KOPT-K1 (cell line): Measurements from ENCODE around the gene SPTB.

ENCODE experiments used
- H3K27ac ChIP-seq: fragments of 200-600 bp; sonication (generic); 2 replicates; pipeline ENCODE4 v1.5.1; 2016; ENCODE audit warnings: antibody characterized with exemption, mild to moderate bottlenecking, low read depth, low read length; ENCODE audit not compliant: poor library complexity, severe bottlenecking
- H3K36me3 ChIP-seq: fragments of 200-600 bp; sonication (generic); 2 replicates; pipeline ENCODE4 v1.5.1; 2017; ENCODE audit warnings: antibody characterized with exemption, mild to moderate bottlenecking, low read length, moderate library complexity; ENCODE audit not compliant: insufficient read depth
- H3K9me3 ChIP-seq: fragments of 200-600 bp; sonication (generic); 2 replicates; pipeline ENCODE4 v1.5.1; 2017; ENCODE audit warnings: antibody characterized with exemption, low read length, mild to moderate bottlenecking; ENCODE audit not compliant: insufficient read depth, poor library complexity, severe bottlenecking

SPTB gene

DNA sequence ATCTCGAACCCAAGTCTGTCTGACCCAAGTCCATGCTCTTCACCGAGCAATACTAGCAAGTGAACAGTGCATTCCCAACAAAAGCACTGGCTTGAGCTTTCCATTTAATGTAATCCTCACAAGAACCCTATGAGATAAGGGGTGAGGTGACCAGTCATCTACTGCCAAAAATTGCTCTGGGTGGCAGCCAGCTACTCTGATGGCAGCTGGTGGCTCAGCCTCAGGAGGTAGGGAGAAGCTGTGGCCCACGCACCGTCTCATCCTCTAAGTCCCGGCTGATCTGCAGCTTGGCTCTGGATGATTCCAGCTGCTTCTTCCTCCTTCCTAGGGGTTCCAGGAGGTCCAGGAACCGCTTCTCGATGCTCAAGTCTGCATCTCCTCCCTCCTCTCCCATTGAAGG, 100.2 kb downstream of the SPTB start:
- H3K27ac ChIP-seq: no peak overlapping the region

GRCh38 chr14:64778104-64778754, 101.5 kb downstream of the SPTB start:
- H3K27ac ChIP-seq: no peak overlapping the region

More for the DNA sequence above, 100.2 kb downstream of the SPTB start:
- H3K36me3 ChIP-seq: no peaks in the 10 kb centered on the region
- H3K9me3 ChIP-seq: no peaks in the 10 kb centered on the region

DNA sequence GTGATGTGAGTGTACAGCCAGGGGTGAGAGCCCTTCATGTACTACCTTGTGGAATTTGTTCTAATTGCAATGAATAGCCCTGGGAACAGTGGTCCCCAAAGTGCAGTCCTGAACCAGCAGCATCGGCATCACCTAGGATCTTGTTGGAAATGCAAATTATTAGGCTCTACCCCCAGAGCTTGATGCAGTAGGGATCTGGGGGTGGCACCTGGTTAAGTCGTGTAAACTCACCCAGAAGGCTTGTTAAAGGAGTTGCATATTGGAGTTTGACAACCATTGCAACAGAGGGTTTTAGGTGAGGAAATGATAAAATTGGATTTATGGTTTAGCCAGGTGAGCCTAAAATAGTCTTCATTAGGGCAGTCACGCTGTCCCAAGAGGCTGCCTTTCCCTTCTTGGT, 102.2 kb downstream of the SPTB start:
- H3K27ac ChIP-seq: no peak overlapping the region

More at GRCh38 chr14:64778104-64778754, 101.5 kb downstream of the SPTB start:
- H3K36me3 ChIP-seq: no peaks in the 10 kb centered on the region
- H3K9me3 ChIP-seq: no peaks in the 10 kb centered on the region

DNA sequence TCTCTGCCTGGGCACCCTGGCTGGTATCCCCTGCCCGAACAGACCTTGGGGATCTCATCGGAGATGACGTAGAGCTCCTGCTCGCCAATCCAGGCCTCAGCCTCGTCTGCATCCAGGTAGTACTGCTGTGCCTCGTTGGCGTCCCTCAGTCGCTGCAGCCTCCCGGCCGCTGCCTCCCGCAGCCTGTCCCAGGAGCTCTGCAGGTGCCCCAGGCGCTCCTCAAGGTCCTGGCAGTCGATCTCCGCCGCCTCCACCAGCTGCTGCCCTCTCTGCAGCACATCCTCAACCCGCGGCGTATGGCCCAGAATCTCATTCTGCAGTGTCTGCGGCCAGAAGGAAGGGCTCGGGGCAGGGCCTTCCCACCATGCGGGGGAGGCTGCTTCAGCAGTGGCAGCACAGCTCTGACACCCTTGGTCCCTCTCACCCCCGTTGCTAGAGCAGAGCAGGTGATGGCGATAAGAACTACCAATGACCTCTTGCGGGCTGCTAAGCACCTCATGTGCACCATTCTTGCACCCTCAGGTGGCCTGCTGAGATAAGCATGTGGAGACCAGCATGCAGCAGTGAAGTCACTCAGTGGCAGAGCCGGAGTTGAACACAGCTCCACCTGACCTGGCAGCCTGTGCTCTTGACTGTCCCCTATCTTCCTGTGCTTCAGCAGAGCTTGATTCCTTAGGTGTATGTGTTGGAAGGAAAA, 104.5 kb downstream of the SPTB start:
- Histone ChIP-seq H3K27ac (no peak overlapping the region), H3K9me3 (no peaks in the 10 kb centered on the region), H3K36me3 (no peaks in the 10 kb centered on the region)

More for the DNA sequence above, 102.2 kb downstream of the SPTB start:
- no peaks in the 10 kb centered on the region for H3K36me3 ChIP-seq
- H3K9me3 ChIP-seq: no peaks in the 10 kb centered on the region

DNA sequence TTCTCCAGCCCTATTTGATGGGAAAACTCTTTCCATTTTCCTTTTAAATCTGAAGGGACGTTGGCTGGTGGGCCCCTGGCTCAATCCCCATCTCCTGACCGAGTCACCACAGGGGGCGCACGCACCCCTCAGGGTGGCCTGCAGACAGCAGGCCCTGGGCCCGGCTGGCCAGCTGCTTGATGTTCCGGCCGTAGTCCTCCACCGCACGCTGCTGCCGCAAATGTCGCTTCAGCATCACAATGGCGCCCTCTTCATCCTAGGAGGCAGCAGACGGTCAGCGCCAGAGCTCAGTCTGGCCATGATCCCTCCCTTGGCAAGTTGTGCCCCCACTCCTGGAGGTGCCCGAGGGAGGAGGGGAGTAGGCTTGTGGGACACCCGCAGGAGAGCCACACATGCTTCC, 105.4 kb downstream of the SPTB start:
- Histone ChIP-seq H3K27ac (no peak overlapping the region), H3K36me3 (no peaks in the 10 kb centered on the region), H3K9me3 (no peaks in the 10 kb centered on the region)

- H3K9me3 ChIP-seq: no peaks in the 10 kb centered on the region
- no peaks in the 10 kb centered on the region for H3K36me3 ChIP-seq
- no peak overlapping the region for H3K27ac ChIP-seq
Measured at GRCh38 chr14:64773577-64773976, 106.1 kb downstream of the SPTB start.

- no peak overlapping the region for H3K27ac ChIP-seq
- no peaks in the 10 kb centered on the region for H3K9me3 ChIP-seq
- no peaks in the 10 kb centered on the region for H3K36me3 ChIP-seq
Measured at GRCh38 chr14:64773046-64773445, 106.7 kb downstream of the SPTB start.

- no peaks in the 10 kb centered on the region for H3K36me3 ChIP-seq
- no peaks in the 10 kb centered on the region for H3K9me3 ChIP-seq
- no peak overlapping the region for H3K27ac ChIP-seq
Measured at GRCh38 chr14:64772397-64772950, 107.2 kb downstream of the SPTB start.

GRCh38 chr14:64771161-64771560, 108.5 kb downstream of the SPTB start:
- Histone ChIP-seq H3K36me3 (no peaks in the 10 kb centered on the region), H3K9me3 (no peaks in the 10 kb centered on the region), H3K27ac (no peak overlapping the region)

- Histone ChIP-seq H3K36me3 (no peaks in the 10 kb centered on the region), H3K9me3 (no peaks in the 10 kb centered on the region), H3K27ac (no peak overlapping the region)
Measured at GRCh38 chr14:64770751-64771150, 109.0 kb downstream of the SPTB start.

- Histone ChIP-seq H3K9me3 (no peaks in the 10 kb centered on the region), H3K27ac (no peak overlapping the region), H3K36me3 (no peaks in the 10 kb centered on the region)
Measured at GRCh38 chr14:64769096-64770020, 110.3 kb downstream of the SPTB start.

DNA sequence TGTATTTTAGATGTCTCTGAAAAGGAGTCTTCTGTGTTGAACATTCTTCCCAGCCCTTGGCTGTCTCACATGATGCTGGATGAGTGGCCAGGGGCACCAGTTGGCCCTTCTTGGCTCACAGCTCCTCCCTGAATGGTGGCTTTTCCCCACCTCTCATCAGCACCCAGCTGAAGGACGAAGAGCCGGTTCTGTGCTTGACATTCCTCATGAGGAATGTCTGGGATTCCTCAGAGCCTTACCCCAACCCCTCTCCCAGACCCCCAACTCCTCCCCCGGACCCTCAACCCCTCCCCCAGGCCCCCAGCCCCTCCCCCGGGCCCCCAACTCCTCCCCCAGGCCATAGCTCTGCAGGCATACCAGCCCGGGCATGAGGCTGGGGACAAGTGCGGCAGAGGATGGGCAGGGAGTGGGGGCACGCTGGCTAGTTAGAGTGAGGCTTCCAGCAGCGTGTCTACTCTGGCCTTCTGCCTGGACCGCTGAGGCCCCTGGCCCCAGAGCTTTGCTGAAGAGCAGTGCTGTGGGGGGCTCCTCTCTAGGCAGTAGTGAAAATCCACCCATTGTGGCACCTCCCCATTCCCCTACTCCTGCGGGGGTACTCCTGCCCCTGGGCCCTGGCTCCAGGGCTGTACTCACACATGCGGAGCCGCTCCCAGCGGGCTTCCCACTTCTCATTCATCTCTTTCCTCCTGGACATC, 111.2 kb downstream of the SPTB start:
- Histone ChIP-seq H3K27ac (no peak overlapping the region), H3K36me3 (no peaks in the 10 kb centered on the region), H3K9me3 (no peaks in the 10 kb centered on the region)

DNA sequence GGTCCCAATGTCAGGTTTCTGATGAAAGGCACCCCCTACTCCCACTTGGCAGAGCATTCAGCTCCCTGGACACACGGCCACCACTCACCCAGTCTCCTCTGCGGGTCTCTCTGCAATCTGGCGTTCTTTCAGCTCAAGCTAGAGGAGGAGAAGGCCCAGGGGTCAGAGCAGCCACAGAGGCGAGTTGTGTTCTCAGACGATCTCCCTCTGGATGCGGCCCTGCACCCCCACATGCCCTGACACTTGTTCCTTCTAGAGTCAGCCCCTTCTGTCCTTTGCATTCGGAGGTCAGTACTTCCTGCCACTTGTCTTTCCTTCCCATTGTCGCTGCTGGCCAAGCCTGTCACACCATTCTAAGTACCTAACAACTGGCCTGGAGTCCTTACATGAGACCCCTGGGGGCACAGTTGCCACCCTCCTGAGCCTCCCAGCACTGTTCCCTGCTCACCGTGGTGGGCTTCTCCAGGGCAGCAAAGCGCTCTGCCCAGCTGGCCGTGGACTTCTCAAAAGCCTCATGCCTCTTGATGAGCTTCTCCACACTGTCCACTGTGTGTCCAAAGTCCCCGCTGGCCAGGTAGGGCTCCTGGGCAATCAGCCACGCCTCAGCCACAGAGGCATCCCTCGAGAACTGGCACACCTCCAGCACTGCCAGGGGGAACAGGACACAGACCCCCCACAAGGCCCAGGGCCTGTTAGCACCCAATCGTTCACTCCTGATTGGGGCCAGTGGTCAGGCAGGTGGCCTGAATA, 112.3 kb downstream of the SPTB start:
- no peaks in the 10 kb centered on the region for H3K9me3 ChIP-seq
- no peaks in the 10 kb centered on the region for H3K36me3 ChIP-seq
- H3K27ac ChIP-seq: no peak overlapping the region
